ENCODE results near the gene ENOX1. TPM values are rescaled to one million over a fixed set of nuclear protein-coding genes. Genes with fewer than 3 reads are reported as not detected.

ENOX1 gene
- total RNA-seq, 1 donor from 2014 or later: 11.5 TPM

DNA sequence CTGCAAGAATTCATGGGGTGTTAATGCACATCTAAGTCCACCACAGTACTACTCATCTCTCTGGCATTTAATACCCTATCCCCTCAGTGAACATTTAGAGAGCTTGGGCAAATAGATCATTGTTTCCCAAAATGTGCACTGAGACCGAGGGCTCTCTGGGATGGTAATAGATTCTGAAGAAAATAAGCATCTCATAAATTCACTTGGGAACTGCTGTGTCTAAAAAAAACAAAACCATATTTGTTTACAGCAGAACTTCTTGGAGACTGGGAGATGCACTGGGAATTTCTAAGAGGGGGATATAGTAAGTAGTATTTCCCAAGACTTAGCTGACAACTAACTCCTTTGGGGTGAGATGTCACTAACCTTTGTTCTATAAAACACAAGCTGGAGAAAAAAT is 58.4 kb downstream of the ENOX1 start:
- peaks cover 0 to 9% (median 0%) of the 10 kb centered on the region in 3 donors for H3K4me1 ChIP-seq (ENCODE audit: control insufficient read depth in 3 of 3, insufficient read depth in 3 of 3, low read length in 3 of 3)
- H3K4me3 ChIP-seq (ENCODE audit: low read length in 3 of 3): no peak overlapping the region
- H3K27me3 ChIP-seq (ENCODE audit: control insufficient read depth in 3 of 3, insufficient read depth in 3 of 3, low read length in 3 of 3): peaks cover 0 to 3% (median 0%) of the 10 kb centered on the region in 3 donors
- no peaks in the 10 kb centered on the region for H3K9me3 ChIP-seq (ENCODE audit: control insufficient read depth in 3 of 3, low read length in 3 of 3)
- H3K27ac ChIP-seq (ENCODE audit: low read depth, low read length): no peak overlapping the region
- no peak overlapping the region for H3K9ac ChIP-seq (ENCODE audit: low read depth in 1 of 3, low read length in 3 of 3)
- no peaks in the 10 kb centered on the region for H3K36me3 ChIP-seq (ENCODE audit: control insufficient read depth in 3 of 3, insufficient read depth in 3 of 3, low read length in 3 of 3)

DNA sequence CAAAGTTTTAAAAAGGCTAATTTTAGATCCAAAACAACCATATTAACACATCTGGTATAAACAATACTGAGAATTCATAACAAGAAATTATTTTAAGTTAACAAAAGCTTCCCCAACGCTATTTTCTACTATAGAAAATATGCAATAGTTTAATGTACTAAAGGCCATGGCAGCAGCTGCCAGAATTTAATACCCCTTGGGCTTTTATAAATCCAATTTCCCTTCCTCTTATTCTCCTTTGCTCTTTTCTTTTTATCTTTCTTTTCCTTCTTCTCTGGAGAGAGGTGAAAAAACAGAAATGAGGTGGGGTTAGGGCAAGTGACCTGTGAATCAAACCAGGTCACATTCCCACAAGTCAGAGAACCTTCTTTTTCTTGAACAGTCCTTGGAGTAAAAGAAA is 58.9 kb downstream of the ENOX1 start:
- H3K4me1 ChIP-seq (ENCODE audit: control insufficient read depth in 3 of 3, insufficient read depth in 3 of 3, low read length in 3 of 3): peaks cover 0 to 9% (median 0%) of the 10 kb centered on the region in 3 donors
- H3K27ac ChIP-seq (ENCODE audit: low read depth, low read length): no peak overlapping the region
- H3K9ac ChIP-seq (ENCODE audit: low read depth in 1 of 3, low read length in 3 of 3): no peak overlapping the region
- H3K4me3 ChIP-seq (ENCODE audit: low read length in 3 of 3): no peak overlapping the region
- H3K36me3 ChIP-seq (ENCODE audit: control insufficient read depth in 3 of 3, insufficient read depth in 3 of 3, low read length in 3 of 3): no peaks in the 10 kb centered on the region
- no peaks in the 10 kb centered on the region for H3K9me3 ChIP-seq (ENCODE audit: control insufficient read depth in 3 of 3, low read length in 3 of 3)
- peaks cover 0 to 3% (median 0%) of the 10 kb centered on the region in 3 donors for H3K27me3 ChIP-seq (ENCODE audit: control insufficient read depth in 3 of 3, insufficient read depth in 3 of 3, low read length in 3 of 3)

DNA sequence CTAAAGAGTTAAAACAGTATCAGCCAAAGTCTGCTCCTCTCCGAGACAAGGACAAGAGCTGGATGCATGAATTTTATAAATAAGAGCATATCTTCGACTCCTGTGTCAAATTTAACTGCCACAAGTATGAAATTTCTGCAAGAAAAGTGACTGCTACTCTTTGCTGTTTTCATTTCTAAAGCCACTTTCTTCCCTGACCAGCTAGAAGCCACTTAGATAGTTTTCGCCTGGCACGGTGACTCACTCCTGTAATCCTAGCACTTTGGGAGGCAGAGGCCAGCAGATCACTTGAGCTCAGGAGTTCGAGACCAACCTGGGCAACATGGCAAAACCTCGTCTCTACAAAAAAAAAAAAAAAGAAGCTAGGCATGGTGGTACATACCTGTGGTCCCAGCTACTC is 61.3 kb downstream of the ENOX1 start:
- Histone ChIP-seq H3K27ac (ENCODE audit: low read depth, low read length) (no peak overlapping the region), H3K36me3 (ENCODE audit: control insufficient read depth in 3 of 3, insufficient read depth in 3 of 3, low read length in 3 of 3) (no peaks in the 10 kb centered on the region), H3K9ac (ENCODE audit: low read depth in 1 of 3, low read length in 3 of 3) (no peak overlapping the region), H3K4me3 (ENCODE audit: low read length in 3 of 3) (no peak overlapping the region), H3K4me1 (ENCODE audit: control insufficient read depth in 3 of 3, insufficient read depth in 3 of 3, low read length in 3 of 3) (peaks cover 0 to 8% (median 0%) of the 10 kb centered on the region in 3 donors), H3K9me3 (ENCODE audit: control insufficient read depth in 3 of 3, low read length in 3 of 3) (no peaks in the 10 kb centered on the region), H3K27me3 (ENCODE audit: control insufficient read depth in 3 of 3, insufficient read depth in 3 of 3, low read length in 3 of 3) (peaks cover 0 to under 1% (median 0%) of the 10 kb centered on the region in 3 donors)

DNA sequence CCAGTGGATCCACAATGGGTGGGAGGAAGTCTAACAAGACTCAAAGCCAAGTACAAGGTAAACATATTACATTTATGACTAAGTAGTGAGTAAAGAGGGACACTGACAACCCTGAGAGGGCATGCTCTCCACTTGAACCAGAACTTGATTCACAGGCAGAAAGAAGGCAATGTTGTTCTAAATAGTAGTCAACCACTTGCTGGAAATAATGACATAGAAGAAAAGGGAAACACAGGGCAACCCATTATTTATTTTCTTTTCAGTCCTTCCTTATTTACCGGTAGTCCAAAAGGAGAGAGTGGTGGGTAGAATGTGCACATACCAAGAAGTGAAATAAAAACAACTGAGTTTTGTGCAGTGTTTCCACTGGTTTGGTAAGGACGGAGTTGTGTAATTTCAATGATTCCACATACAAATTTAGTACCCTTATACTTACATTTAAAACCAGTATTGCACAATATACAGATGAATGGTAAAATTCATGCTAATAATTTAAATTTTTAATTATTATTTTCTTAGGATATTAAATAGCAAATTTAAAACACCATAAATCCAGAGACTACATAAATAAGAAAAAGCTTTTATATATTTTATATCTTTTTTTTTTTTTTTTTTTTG is 65.9 kb downstream of the ENOX1 start:
- Histone ChIP-seq H3K4me1 (ENCODE audit: control insufficient read depth in 3 of 3, insufficient read depth in 3 of 3, low read length in 3 of 3) (peaks cover 0 to 3% (median 0%) of the 10 kb centered on the region in 3 donors), H3K9me3 (ENCODE audit: control insufficient read depth in 3 of 3, low read length in 3 of 3) (no peaks in the 10 kb centered on the region), H3K27ac (ENCODE audit: low read depth, low read length) (no peak overlapping the region), H3K4me3 (ENCODE audit: low read length in 3 of 3) (no peak overlapping the region), H3K27me3 (ENCODE audit: control insufficient read depth in 3 of 3, insufficient read depth in 3 of 3, low read length in 3 of 3) (no peaks in the 10 kb centered on the region), H3K36me3 (ENCODE audit: control insufficient read depth in 3 of 3, insufficient read depth in 3 of 3, low read length in 3 of 3) (no peaks in the 10 kb centered on the region), H3K9ac (ENCODE audit: low read depth in 1 of 3, low read length in 3 of 3) (no peak overlapping the region)

DNA sequence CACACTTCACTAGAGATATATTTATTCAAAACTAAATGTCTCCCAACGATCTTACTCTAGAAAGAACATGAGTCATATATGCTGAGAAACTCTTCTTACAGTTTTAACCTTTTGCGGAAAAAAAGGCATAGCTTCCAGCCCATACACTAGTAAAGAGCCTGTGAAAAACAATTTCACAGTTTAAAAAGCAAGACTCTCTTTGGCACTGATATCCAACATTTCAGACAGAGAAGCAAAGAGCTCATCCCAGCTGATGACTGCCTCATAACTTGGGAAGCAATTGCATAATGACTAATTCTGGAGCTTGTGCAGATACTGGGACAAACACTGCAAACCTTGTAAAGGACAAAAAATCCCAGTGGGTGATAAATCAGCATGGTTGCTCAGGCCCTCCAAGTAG is 88.0 kb downstream of the ENOX1 start:
- Histone ChIP-seq H3K27ac (ENCODE audit: low read depth, low read length) (no peak overlapping the region), H3K4me1 (ENCODE audit: control insufficient read depth in 3 of 3, insufficient read depth in 3 of 3, low read length in 3 of 3) (peaks cover 0 to 3% (median 0%) of the 10 kb centered on the region in 3 donors), H3K9me3 (ENCODE audit: control insufficient read depth in 3 of 3, low read length in 3 of 3) (no peaks in the 10 kb centered on the region), H3K27me3 (ENCODE audit: control insufficient read depth in 3 of 3, insufficient read depth in 3 of 3, low read length in 3 of 3) (no peaks in the 10 kb centered on the region), H3K9ac (ENCODE audit: low read depth in 1 of 3, low read length in 3 of 3) (no peak overlapping the region), H3K4me3 (ENCODE audit: low read length in 3 of 3) (peak overlapping the region in 1 of 3 donors; percentile 18), H3K36me3 (ENCODE audit: control insufficient read depth in 3 of 3, insufficient read depth in 3 of 3, low read length in 3 of 3) (no peaks in the 10 kb centered on the region)

DNA sequence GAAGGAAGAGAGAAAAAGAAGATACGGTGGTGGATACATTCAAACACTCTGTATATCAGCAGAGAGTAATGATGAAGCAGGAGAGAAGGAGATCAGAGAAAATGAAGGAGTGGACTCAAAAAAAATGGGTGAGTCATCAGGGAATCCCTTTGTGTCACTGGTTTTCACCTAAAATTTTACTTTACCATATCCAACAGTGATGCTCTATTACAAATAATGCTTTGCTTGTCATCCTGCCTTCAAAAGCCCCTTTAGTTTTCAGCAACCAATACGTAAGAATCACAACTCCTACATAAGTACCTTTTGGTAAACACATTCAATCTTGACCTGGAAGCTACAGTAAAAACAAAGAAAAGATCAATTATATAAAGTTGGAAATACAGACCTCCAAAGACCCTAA is 88.8 kb downstream of the ENOX1 start:
- no peaks in the 10 kb centered on the region for H3K9me3 ChIP-seq (ENCODE audit: control insufficient read depth in 3 of 3, low read length in 3 of 3)
- no peaks in the 10 kb centered on the region for H3K36me3 ChIP-seq (ENCODE audit: control insufficient read depth in 3 of 3, insufficient read depth in 3 of 3, low read length in 3 of 3)
- H3K4me3 ChIP-seq (ENCODE audit: low read length in 3 of 3): no peak overlapping the region
- H3K27ac ChIP-seq (ENCODE audit: low read depth, low read length): no peak overlapping the region
- no peaks in the 10 kb centered on the region for H3K27me3 ChIP-seq (ENCODE audit: control insufficient read depth in 3 of 3, insufficient read depth in 3 of 3, low read length in 3 of 3)
- H3K9ac ChIP-seq (ENCODE audit: low read depth in 1 of 3, low read length in 3 of 3): no peak overlapping the region
- peaks cover 0 to 3% (median 0%) of the 10 kb centered on the region in 3 donors for H3K4me1 ChIP-seq (ENCODE audit: control insufficient read depth in 3 of 3, insufficient read depth in 3 of 3, low read length in 3 of 3)

DNA sequence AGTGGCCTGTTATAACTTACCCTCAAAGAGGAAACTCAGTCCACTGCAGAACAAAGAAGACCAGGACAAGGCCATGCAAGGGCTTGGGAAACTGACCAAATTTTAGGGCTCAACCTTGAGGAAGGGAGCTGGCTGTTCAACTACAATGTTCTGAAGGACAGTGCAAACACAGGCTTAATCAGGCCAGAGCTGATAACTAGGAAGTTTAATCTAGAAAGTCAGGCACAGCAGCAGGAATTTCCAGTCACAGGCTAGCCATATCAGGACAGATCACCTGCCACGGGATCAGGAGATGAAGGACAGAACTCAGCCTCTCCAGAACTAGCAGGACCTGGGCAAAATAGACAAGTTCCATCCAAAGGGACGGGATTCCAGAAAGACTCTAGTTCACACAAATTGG is 89.4 kb downstream of the ENOX1 start:
- no peak overlapping the region for H3K27ac ChIP-seq (ENCODE audit: low read depth, low read length)
- H3K9ac ChIP-seq (ENCODE audit: low read depth in 1 of 3, low read length in 3 of 3): no peak overlapping the region
- H3K27me3 ChIP-seq (ENCODE audit: control insufficient read depth in 3 of 3, insufficient read depth in 3 of 3, low read length in 3 of 3): no peaks in the 10 kb centered on the region
- peaks cover 0 to 3% (median 0%) of the 10 kb centered on the region in 3 donors for H3K4me1 ChIP-seq (ENCODE audit: control insufficient read depth in 3 of 3, insufficient read depth in 3 of 3, low read length in 3 of 3)
- no peaks in the 10 kb centered on the region for H3K36me3 ChIP-seq (ENCODE audit: control insufficient read depth in 3 of 3, insufficient read depth in 3 of 3, low read length in 3 of 3)
- H3K4me3 ChIP-seq (ENCODE audit: low read length in 3 of 3): no peak overlapping the region
- H3K9me3 ChIP-seq (ENCODE audit: control insufficient read depth in 3 of 3, low read length in 3 of 3): no peaks in the 10 kb centered on the region

DNA sequence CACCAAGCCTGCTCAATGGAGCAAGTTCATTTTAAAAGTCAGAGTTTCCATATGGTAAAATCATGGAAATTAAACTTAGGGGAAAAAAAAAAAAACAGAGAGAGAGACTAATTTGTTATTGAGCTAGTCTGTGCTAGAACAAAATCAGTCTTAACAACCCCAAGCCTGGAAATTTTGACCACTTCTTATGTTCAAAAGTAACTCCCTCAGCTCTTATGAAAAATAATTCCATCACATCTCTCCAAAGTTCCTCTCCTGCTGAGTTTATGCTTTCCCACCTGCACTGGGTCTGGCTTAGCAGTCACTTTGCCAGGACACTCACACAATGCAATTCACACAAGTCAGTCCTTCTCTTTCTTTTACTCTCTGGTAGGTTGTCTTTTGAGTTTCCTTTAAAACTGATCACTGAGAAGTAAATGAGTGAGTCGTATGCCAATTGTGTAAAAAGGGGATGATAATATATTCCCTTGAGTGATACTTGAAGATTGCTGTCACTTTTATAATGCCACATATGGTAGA is 92.6 kb downstream of the ENOX1 start:
- no peak overlapping the region for H3K27ac ChIP-seq (ENCODE audit: low read depth, low read length)
- no peaks in the 10 kb centered on the region for H3K36me3 ChIP-seq (ENCODE audit: control insufficient read depth in 3 of 3, insufficient read depth in 3 of 3, low read length in 3 of 3)
- H3K9ac ChIP-seq (ENCODE audit: low read depth in 1 of 3, low read length in 3 of 3): no peak overlapping the region
- no peaks in the 10 kb centered on the region for H3K9me3 ChIP-seq (ENCODE audit: control insufficient read depth in 3 of 3, low read length in 3 of 3)
- H3K4me1 ChIP-seq (ENCODE audit: control insufficient read depth in 3 of 3, insufficient read depth in 3 of 3, low read length in 3 of 3): peaks cover 0 to 3% (median 0%) of the 10 kb centered on the region in 3 donors
- no peak overlapping the region for H3K4me3 ChIP-seq (ENCODE audit: low read length in 3 of 3)
- H3K27me3 ChIP-seq (ENCODE audit: control insufficient read depth in 3 of 3, insufficient read depth in 3 of 3, low read length in 3 of 3): no peaks in the 10 kb centered on the region

DNA sequence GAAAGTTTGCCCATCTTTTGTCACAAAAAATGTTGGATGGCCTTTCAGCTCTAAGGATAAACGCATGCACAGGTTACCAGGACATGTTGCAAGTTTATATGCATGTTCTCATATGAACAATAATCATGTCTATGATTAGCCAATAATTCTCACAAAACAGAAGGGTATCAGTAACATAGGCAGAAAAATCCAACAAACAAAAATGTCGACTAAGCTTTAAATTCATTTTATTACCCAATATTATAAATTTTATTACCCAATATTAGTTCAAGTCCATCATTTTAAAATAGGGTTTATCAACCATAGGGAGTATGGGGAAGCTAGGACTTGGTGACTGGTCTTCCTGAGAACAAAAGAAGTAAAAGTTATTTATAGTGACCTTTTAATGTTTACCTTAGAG is 93.1 kb downstream of the ENOX1 start:
- Histone ChIP-seq H3K9ac (ENCODE audit: low read depth in 1 of 3, low read length in 3 of 3) (no peak overlapping the region), H3K4me3 (ENCODE audit: low read length in 3 of 3) (no peak overlapping the region), H3K9me3 (ENCODE audit: control insufficient read depth in 3 of 3, low read length in 3 of 3) (no peaks in the 10 kb centered on the region), H3K36me3 (ENCODE audit: control insufficient read depth in 3 of 3, insufficient read depth in 3 of 3, low read length in 3 of 3) (no peaks in the 10 kb centered on the region), H3K27me3 (ENCODE audit: control insufficient read depth in 3 of 3, insufficient read depth in 3 of 3, low read length in 3 of 3) (no peaks in the 10 kb centered on the region), H3K4me1 (ENCODE audit: control insufficient read depth in 3 of 3, insufficient read depth in 3 of 3, low read length in 3 of 3) (no peaks in the 10 kb centered on the region), H3K27ac (ENCODE audit: low read depth, low read length) (no peak overlapping the region)

DNA sequence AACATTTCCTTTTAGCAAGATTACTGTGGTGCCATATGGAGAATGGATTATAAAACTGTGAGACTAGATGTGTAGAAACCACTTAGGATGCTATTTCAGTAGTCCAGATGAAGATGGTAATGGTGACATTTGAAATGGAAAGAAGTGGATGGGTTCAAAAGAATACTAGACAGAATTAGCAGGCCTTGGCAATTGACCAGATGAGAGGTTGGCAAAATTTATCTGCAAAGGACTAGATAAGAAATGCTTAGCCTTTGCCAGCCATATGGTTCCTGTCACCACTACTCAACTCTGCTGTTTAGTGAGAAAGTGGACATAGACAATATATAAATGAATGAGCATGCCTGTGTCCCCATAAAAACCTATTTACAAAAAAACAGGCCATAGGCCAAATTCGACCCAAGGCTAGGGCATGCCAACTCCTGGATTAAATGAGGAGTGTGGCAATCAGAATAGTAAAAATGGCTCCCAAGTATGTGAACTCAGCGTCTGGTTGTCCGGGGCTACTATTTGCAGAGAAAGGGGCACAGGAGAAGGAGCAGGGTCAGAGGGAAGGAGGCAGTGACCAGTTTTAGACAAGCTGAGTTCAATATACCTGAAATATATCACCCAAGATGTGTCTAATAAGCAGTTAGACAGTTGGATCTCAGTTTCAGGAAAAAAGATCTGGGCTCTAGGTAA is 98.4 kb downstream of the ENOX1 start:
- H3K27me3 ChIP-seq (ENCODE audit: control insufficient read depth in 3 of 3, insufficient read depth in 3 of 3, low read length in 3 of 3): no peaks in the 10 kb centered on the region
- no peak overlapping the region for H3K4me3 ChIP-seq (ENCODE audit: low read length in 3 of 3)
- no peak overlapping the region for H3K9ac ChIP-seq (ENCODE audit: low read depth in 1 of 3, low read length in 3 of 3)
- H3K9me3 ChIP-seq (ENCODE audit: control insufficient read depth in 3 of 3, low read length in 3 of 3): no peaks in the 10 kb centered on the region
- peaks cover 0 to 20% (median 8%) of the 10 kb centered on the region in 3 donors for H3K4me1 ChIP-seq (ENCODE audit: control insufficient read depth in 3 of 3, insufficient read depth in 3 of 3, low read length in 3 of 3)
- no peak overlapping the region for H3K27ac ChIP-seq (ENCODE audit: low read depth, low read length)
- H3K36me3 ChIP-seq (ENCODE audit: control insufficient read depth in 3 of 3, insufficient read depth in 3 of 3, low read length in 3 of 3): no peaks in the 10 kb centered on the region
